ENCODE data around the gene KIAA1210.

- TF ChIP-seq SPI1 (IDR thresholded peaks at IDR 0.05; ENCODE audit: low read depth, low read length) (no peak), POLR2AphosphoS5 (IDR thresholded peaks at IDR 0.05; ENCODE audit: low read depth, low read length) (no peak), POLR2A (IDR thresholded peaks at IDR 0.05; ENCODE audit: low read depth, low read length) (no peak), POU2F2 (IDR thresholded peaks at IDR 0.05; ENCODE audit: low read depth, low read length) (no peak), TAF1 (IDR thresholded peaks at IDR 0.05; ENCODE audit: low read depth, low read length) (no peak), PAX5 (IDR thresholded peaks at IDR 0.05; ENCODE audit: insufficient read depth, low read length, severe bottlenecking) (no peak)
These were observed 84.6 kb downstream of the KIAA1210 start for GRCh38 chrX:119042996-119043395.

Data from GM12891 (cell line).